ENCODE measurements around the gene PKP4. TPM values are rescaled to one million over a fixed set of nuclear protein-coding genes. Genes with fewer than 3 reads are reported as not detected.

PKP4 gene
- total and polyA plus RNA-seq, 9 donors = 22.7 to 60.9 (median 46.6) TPM

DNA sequence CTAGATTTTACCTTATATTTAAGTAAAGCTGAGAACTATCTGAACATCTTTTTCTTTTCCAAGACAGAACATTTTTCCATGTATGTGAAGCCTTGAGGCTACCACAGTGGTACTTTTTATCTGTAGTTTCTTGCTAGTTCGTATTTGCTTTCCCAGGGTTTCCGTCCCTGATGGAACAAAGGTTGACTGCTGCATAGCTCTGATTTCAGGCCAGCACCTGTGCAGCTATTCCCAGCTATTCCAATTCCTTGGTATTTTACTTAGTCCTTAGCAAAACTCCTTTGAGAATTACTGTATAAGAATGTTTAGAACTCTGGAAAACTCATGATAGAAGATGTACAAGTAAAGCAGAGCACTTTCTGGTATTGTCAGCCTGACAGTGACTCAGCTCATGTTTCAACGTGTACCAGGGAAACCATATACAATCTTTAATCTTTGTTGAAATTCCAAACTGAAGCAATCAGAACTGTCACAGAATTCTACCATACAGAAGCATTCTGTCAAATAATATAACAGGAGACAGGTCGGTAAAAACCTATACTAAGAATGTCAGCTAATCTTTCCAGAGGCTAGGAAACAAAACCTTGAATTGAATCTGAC is 162.2 kb downstream of the PKP4 start:
- WGBS, 3 donors = 88 to 93% (median 91%) methylated on average over 4 of the region's 4 CpGs
- Histone ChIP-seq H3K36me3 (no peaks in the 10 kb centered on the region), H3K4me1 (ENCODE audit: insufficient read depth) (no peaks in the 10 kb centered on the region), H3K27ac (no peak overlapping the region), H3K27me3 (no peaks in the 10 kb centered on the region), H3K4me3 (no peak overlapping the region), H3K9me3 (no peaks in the 10 kb centered on the region)
- DNase-seq = no peak
- TF ChIP-seq POLR2A (IDR thresholded peaks at IDR 0.05) (no peak), EP300 (IDR thresholded peaks at IDR 0.05) (no peak)
- TF ChIP-seq, protein P1, sequence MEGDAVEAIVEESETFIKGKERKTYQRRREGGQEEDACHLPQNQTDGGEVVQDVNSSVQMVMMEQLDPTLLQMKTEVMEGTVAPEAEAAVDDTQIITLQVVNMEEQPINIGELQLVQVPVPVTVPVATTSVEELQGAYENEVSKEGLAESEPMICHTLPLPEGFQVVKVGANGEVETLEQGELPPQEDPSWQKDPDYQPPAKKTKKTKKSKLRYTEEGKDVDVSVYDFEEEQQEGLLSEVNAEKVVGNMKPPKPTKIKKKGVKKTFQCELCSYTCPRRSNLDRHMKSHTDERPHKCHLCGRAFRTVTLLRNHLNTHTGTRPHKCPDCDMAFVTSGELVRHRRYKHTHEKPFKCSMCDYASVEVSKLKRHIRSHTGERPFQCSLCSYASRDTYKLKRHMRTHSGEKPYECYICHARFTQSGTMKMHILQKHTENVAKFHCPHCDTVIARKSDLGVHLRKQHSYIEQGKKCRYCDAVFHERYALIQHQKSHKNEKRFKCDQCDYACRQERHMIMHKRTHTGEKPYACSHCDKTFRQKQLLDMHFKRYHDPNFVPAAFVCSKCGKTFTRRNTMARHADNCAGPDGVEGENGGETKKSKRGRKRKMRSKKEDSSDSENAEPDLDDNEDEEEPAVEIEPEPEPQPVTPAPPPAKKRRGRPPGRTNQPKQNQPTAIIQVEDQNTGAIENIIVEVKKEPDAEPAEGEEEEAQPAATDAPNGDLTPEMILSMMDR (IDR thresholded peaks at IDR 0.05) = no peak
- intact Hi-C loops (cut with DNase I) = no loop called here

DNA sequence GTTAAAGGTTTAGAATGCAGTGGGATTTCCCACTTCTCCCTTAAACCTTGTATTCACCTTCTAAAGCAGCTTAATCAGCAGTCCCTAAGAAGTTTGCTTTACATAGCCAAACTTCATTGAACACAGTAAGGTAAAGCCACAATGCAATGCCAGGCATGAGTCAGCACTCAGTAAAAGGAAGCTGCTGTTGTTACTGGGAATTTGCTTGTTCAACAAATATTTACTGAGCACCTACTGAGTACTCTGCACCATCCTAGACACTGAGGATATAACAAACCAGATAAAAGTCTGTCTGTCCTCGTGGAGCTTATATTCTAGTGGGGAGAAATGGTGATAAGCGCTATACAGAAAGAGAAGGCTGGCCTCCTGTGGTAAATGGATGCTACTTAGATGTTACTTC is 162.7 kb downstream of the PKP4 start:
- no peaks in the 10 kb centered on the region for H3K36me3 ChIP-seq
- no peak overlapping the region for H3K27ac ChIP-seq
- no peaks in the 10 kb centered on the region for H3K27me3 ChIP-seq
- H3K4me1 ChIP-seq (ENCODE audit: insufficient read depth) = no peaks in the 10 kb centered on the region
- H3K4me3 ChIP-seq = no peak overlapping the region
- no peaks in the 10 kb centered on the region for H3K9me3 ChIP-seq
- no peak for DNase-seq
- no peak for TF ChIP-seq EP300 (IDR thresholded peaks at IDR 0.05)
- TF ChIP-seq POLR2A (IDR thresholded peaks at IDR 0.05) = no peak
- TF ChIP-seq, protein P1 (IDR thresholded peaks at IDR 0.05) = no peak
- 92 to 96% (median 95%) methylated on average over 2 of the region's 2 CpGs for WGBS, 3 donors
- intact Hi-C loops (cut with DNase I) = no loop called here

DNA sequence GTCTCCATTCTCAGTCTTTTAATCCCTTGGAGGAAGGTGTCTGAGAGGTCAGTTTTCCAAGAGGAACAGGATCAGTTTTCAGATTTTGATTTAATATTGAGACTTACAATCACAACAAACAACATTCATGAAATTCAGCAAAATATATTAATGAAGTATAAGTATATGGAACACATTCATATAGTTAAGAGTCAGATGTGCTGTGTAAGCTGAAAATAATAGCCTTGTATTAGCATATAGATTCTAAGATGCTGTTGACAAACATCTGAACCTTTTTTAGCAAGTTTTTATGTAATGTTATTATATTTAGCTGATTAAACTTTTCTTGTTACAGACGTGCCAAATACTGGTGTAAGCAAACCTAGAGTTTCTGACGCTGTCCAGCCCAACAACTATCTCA is 163.9 kb downstream of the PKP4 start:
- no peak for DNase-seq
- Histone ChIP-seq H3K4me1 (ENCODE audit: insufficient read depth) (no peaks in the 10 kb centered on the region), H3K36me3 (no peaks in the 10 kb centered on the region), H3K27ac (no peak overlapping the region), H3K9me3 (no peaks in the 10 kb centered on the region), H3K27me3 (no peaks in the 10 kb centered on the region), H3K4me3 (no peak overlapping the region)
- 39 to 53% (median 42%) methylated on average over 2 of the region's 2 CpGs for WGBS, 3 donors
- intact Hi-C loops (cut with DNase I) = no loop called here
- TF ChIP-seq EP300 (IDR thresholded peaks at IDR 0.05) (no peak), POLR2A (IDR thresholded peaks at IDR 0.05) (no peak)
- TF ChIP-seq, protein P1 (IDR thresholded peaks at IDR 0.05) = no peak

DNA sequence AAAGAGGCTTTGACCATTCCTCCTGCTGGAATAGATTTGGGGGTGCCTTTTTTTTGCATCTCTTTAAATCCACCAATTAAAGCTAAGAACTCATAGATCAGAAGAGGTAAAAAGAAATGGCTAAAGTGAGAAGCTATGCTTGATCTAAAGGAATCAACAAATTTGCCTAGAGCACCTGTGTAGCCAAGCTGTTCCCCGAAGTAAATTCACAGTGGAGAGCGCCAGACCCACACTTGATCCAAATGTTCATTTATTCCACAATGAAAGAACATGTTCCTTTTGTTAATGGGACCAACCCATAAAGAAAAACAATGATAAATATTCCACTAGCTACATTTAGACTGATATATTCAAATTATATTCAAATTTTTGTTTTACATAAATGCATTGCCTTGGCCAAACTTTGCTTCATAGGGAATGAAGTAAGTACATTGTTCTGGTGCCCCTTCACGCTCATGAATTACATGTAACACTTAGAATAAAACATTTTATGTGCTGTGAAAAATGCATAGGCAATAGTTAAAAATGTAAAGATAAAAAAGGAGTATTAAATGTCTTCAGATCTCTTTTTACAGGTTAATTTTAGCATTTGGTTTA is 167.4 kb downstream of the PKP4 start:
- intact Hi-C loops (cut with DNase I) = no loop called here
- Histone ChIP-seq H3K9me3 (no peaks in the 10 kb centered on the region), H3K4me3 (no peak overlapping the region), H3K4me1 (ENCODE audit: insufficient read depth) (no peaks in the 10 kb centered on the region), H3K36me3 (no peaks in the 10 kb centered on the region), H3K27ac (no peak overlapping the region), H3K27me3 (no peaks in the 10 kb centered on the region)
- no peak for DNase-seq
- TF ChIP-seq POLR2A (IDR thresholded peaks at IDR 0.05) (no peak), EP300 (IDR thresholded peaks at IDR 0.05) (no peak)
- TF ChIP-seq, protein P1 (IDR thresholded peaks at IDR 0.05) = no peak
- 95 to 97% (median 97%) methylated on average over 3 of the region's 3 CpGs for WGBS, 3 donors

All from ovary (tissue), 9 donors.